GM10248 (cell line): ENCODE data around the gene HEXD.

Experiments used
- CTCF ChIA-PET: fragments of 300-600 bp; sonication (Branson Sonifier 250); formaldehyde crosslinking; extraction: SDS; loops from one replicate; lab custom pipeline; 2021; ENCODE audit warnings: antibody characterized with exemption; lab: Yijun Ruan, JAX
- POLR2A ChIA-PET: fragments of 350-650 bp; sonication (Branson Sonifier 250); formaldehyde crosslinking; extraction: SDS; loops from one replicate; lab custom pipeline; 2020; ENCODE audit warnings: antibody characterized with exemption; lab: Yijun Ruan, JAX
- DNase-seq: peaks from one replicate; pipeline ENCODE4 v3.0.0; 2012; ENCODE audit errors: extremely low spot score
- CTCF ChIP-seq: IDR thresholded peaks from 2 replicates; pipeline ENCODE4 v1.5.1; 2012; ENCODE audit warnings: mild to moderate bottlenecking, low read depth; ENCODE audit errors: extremely low read depth, missing control alignments, control extremely low read depth

HEXD gene

DNA sequence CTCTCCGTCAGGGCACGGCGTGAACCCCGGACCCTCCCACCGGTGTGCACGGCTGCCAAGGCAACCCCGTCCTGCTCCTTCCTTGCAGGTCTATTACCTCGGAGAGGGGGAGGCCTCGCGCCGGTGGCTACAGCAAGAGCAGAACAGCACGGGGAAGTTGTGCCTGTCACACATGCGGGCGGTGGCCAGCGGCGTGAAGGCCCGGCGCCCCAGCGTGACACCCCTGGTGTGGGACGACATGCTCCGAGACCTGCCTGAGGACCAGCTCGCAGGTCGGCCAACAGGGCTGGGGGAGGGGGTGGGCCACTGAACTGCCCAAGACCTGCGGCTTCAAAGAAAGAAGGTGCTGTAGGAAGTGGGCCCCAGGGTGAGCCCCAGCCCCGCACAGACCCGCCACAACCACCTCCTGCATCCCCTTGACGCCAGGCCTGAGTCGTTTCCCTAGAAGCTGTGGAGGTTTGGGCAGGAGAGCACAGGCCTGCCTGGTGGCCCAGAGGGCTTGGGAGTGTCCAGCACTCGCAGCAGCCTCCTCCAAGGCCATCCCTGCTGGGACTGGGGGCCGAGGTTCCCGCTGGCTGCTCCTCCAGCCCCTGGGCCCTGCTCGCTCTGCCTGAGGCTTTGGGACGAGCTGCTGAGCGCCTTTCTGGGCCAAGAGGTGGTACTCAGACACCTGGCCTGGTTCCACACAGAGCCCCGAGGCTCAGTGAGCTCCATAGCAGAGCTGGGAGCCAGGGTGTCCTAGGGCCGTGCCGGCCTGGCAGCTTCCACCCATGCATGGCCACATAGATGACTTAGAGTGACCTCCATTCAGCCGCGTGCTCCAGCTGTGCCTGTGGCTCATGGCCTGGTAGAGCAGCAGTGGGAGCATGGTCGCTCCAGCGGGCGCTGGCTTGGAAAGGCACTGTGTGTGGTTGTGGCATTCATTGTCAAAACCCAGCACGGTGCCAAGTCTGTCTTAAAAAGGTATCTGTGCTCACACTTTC lies 17.7 kb downstream of the HEXD start:
- POLR2A ChIA-PET = no interaction called here
- DNase-seq = no peak
- CTCF ChIA-PET = interaction anchor here (0.9 to 1.5 kb wide), 2 partner anchors 11 to 84 kb away, joined by 3 to 4 read pairs; no protein-coding TSS in a partner anchor
- TF ChIP-seq CTCF = no peak

GRCh38 chr17:82436601-82437324 lies 18.6 kb downstream of the HEXD start:
- CTCF ChIA-PET = interaction anchor here (0.9 to 1.5 kb wide), 3 partner anchors 10 to 85 kb away, joined by 3 to 4 read pairs (median 3); no protein-coding TSS in a partner anchor

GRCh38 chr17:82437325-82437668 lies 19.1 kb downstream of the HEXD start:
- TF ChIP-seq CTCF = no peak
- POLR2A ChIA-PET = no interaction called here
- no peak for DNase-seq
- CTCF ChIA-PET = interaction anchor here (1.4 kb wide), 1 partner anchor 10 kb away, joined by 3 read pairs; no protein-coding TSS in a partner anchor

More at GRCh38 chr17:82436601-82437324, 18.6 kb downstream of the HEXD start:
- DNase-seq = no peak
- POLR2A ChIA-PET = no interaction called here
- TF ChIP-seq CTCF = no peak

- DNase-seq = no peak
- POLR2A ChIA-PET = interaction anchor here (0.9 kb wide), 1 partner anchor 13 kb away, joined by 3 read pairs; no protein-coding TSS in a partner anchor
- CTCF ChIA-PET = interaction anchor here (0.8 to 0.9 kb wide), 2 partner anchors 135 to 202 kb away, joined by 3 read pairs; no protein-coding TSS in a partner anchor
- no peak for TF ChIP-seq CTCF
Observed at GRCh38 chr17:82438401-82439193, 20.4 kb downstream of the HEXD start.

DNA sequence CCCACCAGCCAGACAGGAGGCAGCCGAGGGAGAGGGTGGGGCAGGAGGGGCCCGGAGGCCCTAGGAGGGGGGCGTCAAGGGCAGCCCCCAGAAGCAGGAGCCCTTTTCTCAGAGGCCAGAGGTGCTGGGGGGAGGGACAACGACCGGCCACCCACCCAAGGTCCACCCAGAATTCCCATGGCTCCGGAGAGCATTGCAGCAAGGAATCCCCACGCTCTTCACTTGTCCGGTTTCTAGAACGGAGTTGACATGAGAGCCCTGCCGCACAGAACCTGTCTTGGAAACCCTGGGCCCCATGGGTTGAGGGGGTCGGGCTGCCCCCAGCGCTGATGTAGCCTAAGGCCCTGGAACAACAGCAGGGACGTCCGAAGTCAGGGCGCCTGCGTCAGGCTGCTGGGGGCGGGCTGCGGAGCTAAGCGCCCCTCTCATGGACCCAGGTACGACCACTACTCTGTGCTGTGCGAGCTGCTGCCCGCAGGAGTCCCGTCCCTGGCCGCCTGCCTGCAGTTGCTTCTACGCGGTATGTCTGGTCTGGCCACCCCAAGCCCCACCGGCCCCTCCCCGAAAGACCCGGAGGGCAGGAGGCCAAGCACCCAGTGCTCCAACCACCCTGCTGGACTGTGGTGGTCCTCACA lies 21.2 kb downstream of the HEXD start:
- POLR2A ChIA-PET = no interaction called here
- no peak for TF ChIP-seq CTCF
- DNase-seq = no peak
- CTCF ChIA-PET = interaction anchor here (0.8 kb wide), 1 partner anchor 203 kb away, joined by 3 read pairs; no protein-coding TSS in a partner anchor
